Measurements from ENCODE around the gene INPP4B.
A peak's percentile ranks its signal among the peaks of the same experiment; 100 is the strongest.

The INPP4B gene

DNA sequence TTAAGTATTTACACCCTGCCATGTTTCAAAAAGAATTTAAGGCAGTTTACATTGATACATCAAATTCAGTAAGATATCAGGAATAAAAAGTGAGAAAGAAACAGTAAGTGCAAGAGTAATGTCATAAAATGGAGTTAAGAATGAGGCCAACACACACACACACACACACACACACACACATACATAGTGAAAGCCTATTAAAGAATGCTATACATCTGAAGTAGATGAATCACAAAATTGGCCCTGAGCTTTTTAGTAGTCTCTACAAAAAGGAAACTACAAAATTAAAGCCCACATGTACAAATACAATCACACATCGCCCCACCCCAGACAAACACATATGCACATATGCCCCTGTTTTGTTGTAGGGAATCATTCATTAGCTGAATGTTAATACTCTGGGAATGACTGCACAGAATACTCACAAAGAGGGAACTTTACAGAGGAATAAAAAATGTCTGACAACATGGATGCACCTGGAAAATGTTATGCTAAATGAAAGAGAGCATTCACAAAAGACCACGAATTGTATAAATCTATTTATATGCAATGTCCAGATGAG lies 780.9 kb downstream of the INPP4B start:
- no peak for TF ChIP-seq CTCF (IDR thresholded peaks at IDR 0.05; ENCODE audit: poor library complexity, severe bottlenecking)
- Histone ChIP-seq H3K36me3 (ENCODE audit: low read depth) (no peaks in the 10 kb centered on the region; the same call in 1 of the 2 replicates), H3K27ac (ENCODE audit: poor library complexity, severe bottlenecking) (no peak overlapping the region), H3K4me1 (ENCODE audit: insufficient read depth, poor library complexity, severe bottlenecking) (no peaks in the 10 kb centered on the region), H3K4me3 (ENCODE audit: severe bottlenecking) (no peak overlapping the region), H3K27me3 (ENCODE audit: insufficient read depth, poor library complexity, severe bottlenecking) (no peaks in the 10 kb centered on the region), H3K9me3 (ENCODE audit: severe bottlenecking) (no peaks in the 10 kb centered on the region)
- no peak for ATAC-seq (ENCODE audit: low read depth)
- DNase-seq (ENCODE audit: low spot score), result no peak

DNA sequence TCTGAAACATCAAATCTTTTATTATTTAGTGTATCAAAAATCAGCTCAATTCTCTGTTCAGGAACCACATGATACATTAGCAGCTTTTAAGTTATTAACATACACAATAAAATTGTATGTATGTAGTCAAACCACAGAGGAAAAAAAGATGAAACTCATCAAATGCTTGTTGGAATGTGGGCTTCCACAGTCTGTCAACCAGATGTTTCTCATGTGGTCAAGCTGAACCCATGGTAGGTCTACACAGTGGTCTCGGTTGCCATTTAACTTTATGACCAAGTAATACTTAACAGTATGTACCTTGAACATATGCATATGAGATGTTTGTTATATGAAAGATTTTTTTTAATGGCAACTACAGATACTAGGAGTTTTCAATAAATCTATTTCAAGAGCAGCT lies 781.9 kb downstream of the INPP4B start:
- H3K9me3 ChIP-seq (ENCODE audit: severe bottlenecking), result no peaks in the 10 kb centered on the region
- no peak for TF ChIP-seq CTCF (IDR thresholded peaks at IDR 0.05; ENCODE audit: poor library complexity, severe bottlenecking)
- ATAC-seq (ENCODE audit: low read depth) (no peak), DNase-seq (ENCODE audit: low spot score) (no peak)
- H3K27ac ChIP-seq (ENCODE audit: poor library complexity, severe bottlenecking), result no peak overlapping the region
- no peaks in the 10 kb centered on the region; the same call in 1 of the 2 replicates for H3K36me3 ChIP-seq (ENCODE audit: low read depth)
- H3K27me3 ChIP-seq (ENCODE audit: insufficient read depth, poor library complexity, severe bottlenecking), result no peaks in the 10 kb centered on the region
- no peaks in the 10 kb centered on the region for H3K4me1 ChIP-seq (ENCODE audit: insufficient read depth, poor library complexity, severe bottlenecking)
- no peak overlapping the region for H3K4me3 ChIP-seq (ENCODE audit: severe bottlenecking)

- H3K36me3 ChIP-seq (ENCODE audit: low read depth), result peaks cover 8% of the 10 kb centered on the region; the same call in 1 of the 2 replicates
- no peak for TF ChIP-seq CTCF (IDR thresholded peaks at IDR 0.05; ENCODE audit: poor library complexity, severe bottlenecking)
- ATAC-seq (ENCODE audit: low read depth) (no peak), DNase-seq (ENCODE audit: low spot score) (no peak)
- no peaks in the 10 kb centered on the region for H3K9me3 ChIP-seq (ENCODE audit: severe bottlenecking)
- no peaks in the 10 kb centered on the region for H3K27me3 ChIP-seq (ENCODE audit: insufficient read depth, poor library complexity, severe bottlenecking)
- H3K4me3 ChIP-seq (ENCODE audit: severe bottlenecking), result no peak overlapping the region
- peaks cover 4% of the 10 kb centered on the region for H3K4me1 ChIP-seq (ENCODE audit: insufficient read depth, poor library complexity, severe bottlenecking)
- no peak overlapping the region for H3K27ac ChIP-seq (ENCODE audit: poor library complexity, severe bottlenecking)
Observed at GRCh38 chr4:142045996-142046395, 800.1 kb downstream of the INPP4B start.

- Histone ChIP-seq H3K4me3 (ENCODE audit: severe bottlenecking) (no peak overlapping the region), H3K9me3 (ENCODE audit: severe bottlenecking) (no peaks in the 10 kb centered on the region), H3K4me1 (ENCODE audit: insufficient read depth, poor library complexity, severe bottlenecking) (peaks cover 4% of the 10 kb centered on the region), H3K27me3 (ENCODE audit: insufficient read depth, poor library complexity, severe bottlenecking) (no peaks in the 10 kb centered on the region), H3K27ac (ENCODE audit: poor library complexity, severe bottlenecking) (no peak overlapping the region), H3K36me3 (ENCODE audit: low read depth) (no peaks in the 10 kb centered on the region; the same call in 1 of the 2 replicates)
- DNase-seq (ENCODE audit: low spot score), result no peak
- ATAC-seq (ENCODE audit: low read depth), result no peak
- TF ChIP-seq CTCF (IDR thresholded peaks at IDR 0.05; ENCODE audit: poor library complexity, severe bottlenecking), result no peak
Observed at GRCh38 chr4:142044271-142044670, 801.8 kb downstream of the INPP4B start.

GRCh38 chr4:142043509-142043908 lies 802.6 kb downstream of the INPP4B start:
- no peaks in the 10 kb centered on the region for H3K36me3 ChIP-seq (ENCODE audit: low read depth)
- no peak for TF ChIP-seq CTCF (IDR thresholded peaks at IDR 0.05; ENCODE audit: poor library complexity, severe bottlenecking)
- no peaks in the 10 kb centered on the region for H3K27me3 ChIP-seq (ENCODE audit: insufficient read depth, poor library complexity, severe bottlenecking)
- H3K4me1 ChIP-seq (ENCODE audit: insufficient read depth, poor library complexity, severe bottlenecking), result peaks cover 4% of the 10 kb centered on the region
- H3K27ac ChIP-seq (ENCODE audit: poor library complexity, severe bottlenecking), result no peak overlapping the region
- DNase-seq (ENCODE audit: low spot score) (no peak), ATAC-seq (ENCODE audit: low read depth) (peak; percentile 44; the same call in 1 of the 3 replicates)
- H3K4me3 ChIP-seq (ENCODE audit: severe bottlenecking), result no peak overlapping the region
- no peaks in the 10 kb centered on the region for H3K9me3 ChIP-seq (ENCODE audit: severe bottlenecking)

Data from RWPE2 (cell line).